Measurements from ENCODE around the gene DHX9. TPM values are rescaled to one million over a fixed set of nuclear protein-coding genes. Genes with fewer than 3 reads are reported as not detected.

DHX9 gene
- total RNA-seq, 1 experiment from 2014 or later, result 384 TPM

- POLR2A ChIA-PET (ENCODE audit: low non-redundant PET), result no interaction called here
- TF ChIP-seq, protein P1, sequence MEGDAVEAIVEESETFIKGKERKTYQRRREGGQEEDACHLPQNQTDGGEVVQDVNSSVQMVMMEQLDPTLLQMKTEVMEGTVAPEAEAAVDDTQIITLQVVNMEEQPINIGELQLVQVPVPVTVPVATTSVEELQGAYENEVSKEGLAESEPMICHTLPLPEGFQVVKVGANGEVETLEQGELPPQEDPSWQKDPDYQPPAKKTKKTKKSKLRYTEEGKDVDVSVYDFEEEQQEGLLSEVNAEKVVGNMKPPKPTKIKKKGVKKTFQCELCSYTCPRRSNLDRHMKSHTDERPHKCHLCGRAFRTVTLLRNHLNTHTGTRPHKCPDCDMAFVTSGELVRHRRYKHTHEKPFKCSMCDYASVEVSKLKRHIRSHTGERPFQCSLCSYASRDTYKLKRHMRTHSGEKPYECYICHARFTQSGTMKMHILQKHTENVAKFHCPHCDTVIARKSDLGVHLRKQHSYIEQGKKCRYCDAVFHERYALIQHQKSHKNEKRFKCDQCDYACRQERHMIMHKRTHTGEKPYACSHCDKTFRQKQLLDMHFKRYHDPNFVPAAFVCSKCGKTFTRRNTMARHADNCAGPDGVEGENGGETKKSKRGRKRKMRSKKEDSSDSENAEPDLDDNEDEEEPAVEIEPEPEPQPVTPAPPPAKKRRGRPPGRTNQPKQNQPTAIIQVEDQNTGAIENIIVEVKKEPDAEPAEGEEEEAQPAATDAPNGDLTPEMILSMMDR (conservative IDR thresholded peaks at IDR 0.05; ENCODE audit: low read depth, low read length), result no peak
- TF ChIP-seq EZH2 (IDR thresholded peaks at IDR 0.05; ENCODE audit: borderline replicate concordance, low read depth, low read length, poor library complexity, severe bottlenecking), result no peak
- Histone ChIP-seq H3K27ac (ENCODE audit: low read depth, low read length, poor library complexity, severe bottlenecking) (no peak overlapping the region), H3K4me3 (ENCODE audit: low read depth, low read length, poor library complexity, severe bottlenecking) (no peak overlapping the region), H3K36me3 (ENCODE audit: insufficient read depth, low read length, poor library complexity, severe bottlenecking) (no peaks in the 10 kb centered on the region), H3K27me3 (replicated peaks; ENCODE audit: insufficient read depth, low read depth, low read length, poor library complexity) (no peaks in the 10 kb centered on the region), H3K9me3 (ENCODE audit: low read depth, low read length, poor library complexity, severe bottlenecking) (no peaks in the 10 kb centered on the region), H3K4me1 (ENCODE audit: insufficient read depth, low read length, poor library complexity, severe bottlenecking) (peaks cover 4% of the 10 kb centered on the region)
- CTCF ChIA-PET, result no interaction called here
- intact Hi-C loops (cut with micrococcal nuclease; ENCODE audit: unreplicated experiment), result no loop called here
- BruUV-seq (replicated peaks), result no TSS peak
- no peak for DNase-seq (ENCODE audit: low spot score)
Observed at GRCh38 chr1:182794676-182795201, 44.4 kb upstream of the DHX9 start.

- intact Hi-C loops (cut with micrococcal nuclease; ENCODE audit: unreplicated experiment), result no loop called here
- H3K27ac ChIP-seq (ENCODE audit: low read depth, low read length, poor library complexity, severe bottlenecking), result no peak overlapping the region
- TF ChIP-seq, protein P1 (conservative IDR thresholded peaks at IDR 0.05; ENCODE audit: low read depth, low read length), result no peak
- no peak for TF ChIP-seq EZH2 (IDR thresholded peaks at IDR 0.05; ENCODE audit: borderline replicate concordance, low read depth, low read length, poor library complexity, severe bottlenecking)
- no peaks in the 10 kb centered on the region for H3K4me1 ChIP-seq (ENCODE audit: insufficient read depth, low read length, poor library complexity, severe bottlenecking)
- H3K36me3 ChIP-seq (ENCODE audit: insufficient read depth, low read length, poor library complexity, severe bottlenecking), result no peaks in the 10 kb centered on the region
- no peaks in the 10 kb centered on the region for H3K9me3 ChIP-seq (ENCODE audit: low read depth, low read length, poor library complexity, severe bottlenecking)
- POLR2A ChIA-PET (ENCODE audit: low non-redundant PET), result no interaction called here
- H3K27me3 ChIP-seq (replicated peaks; ENCODE audit: insufficient read depth, low read depth, low read length, poor library complexity), result no peaks in the 10 kb centered on the region
- no peak overlapping the region for H3K4me3 ChIP-seq (ENCODE audit: low read depth, low read length, poor library complexity, severe bottlenecking)
- no TSS peak for BruUV-seq (replicated peaks)
- DNase-seq (ENCODE audit: low spot score), result no peak
- CTCF ChIA-PET, result no interaction called here
Observed at GRCh38 chr1:182795563-182796228, 43.5 kb upstream of the DHX9 start.

- ChIA-PET POLR2A (ENCODE audit: low non-redundant PET) (interaction anchor here (0.7 kb wide), 1 partner anchor 211 kb away, joined by 4 read pairs; no protein-coding TSS in a partner anchor), CTCF (interaction anchor here (0.7 kb wide), 1 partner anchor 14 kb away, joined by 4 read pairs; no protein-coding TSS in a partner anchor)
- intact Hi-C loops (cut with micrococcal nuclease; ENCODE audit: unreplicated experiment), result no loop called here
- H3K4me1 ChIP-seq (ENCODE audit: insufficient read depth, low read length, poor library complexity, severe bottlenecking), result no peaks in the 10 kb centered on the region
- no peaks in the 10 kb centered on the region for H3K9me3 ChIP-seq (ENCODE audit: low read depth, low read length, poor library complexity, severe bottlenecking)
- no TSS peak for BruUV-seq (replicated peaks)
- no peaks in the 10 kb centered on the region for H3K27me3 ChIP-seq (replicated peaks; ENCODE audit: insufficient read depth, low read depth, low read length, poor library complexity)
- no peak for DNase-seq (ENCODE audit: low spot score)
- H3K36me3 ChIP-seq (ENCODE audit: insufficient read depth, low read length, poor library complexity, severe bottlenecking), result no peaks in the 10 kb centered on the region
- no peak overlapping the region for H3K27ac ChIP-seq (ENCODE audit: low read depth, low read length, poor library complexity, severe bottlenecking)
- no peak for TF ChIP-seq EZH2 (IDR thresholded peaks at IDR 0.05; ENCODE audit: borderline replicate concordance, low read depth, low read length, poor library complexity, severe bottlenecking)
- TF ChIP-seq, protein P1 (conservative IDR thresholded peaks at IDR 0.05; ENCODE audit: low read depth, low read length), result no peak
- H3K4me3 ChIP-seq (ENCODE audit: low read depth, low read length, poor library complexity, severe bottlenecking), result no peak overlapping the region
Observed at GRCh38 chr1:182802006-182802803, 36.9 kb upstream of the DHX9 start.
